ENCODE measurements around the gene CCDC154. TPM values are rescaled to one million over a fixed set of nuclear protein-coding genes. Genes with fewer than 3 reads are reported as not detected.

Gene CCDC154
- total RNA-seq, 2 donors from 2014 or later: 0.63 to 0.81 TPM

DNA sequence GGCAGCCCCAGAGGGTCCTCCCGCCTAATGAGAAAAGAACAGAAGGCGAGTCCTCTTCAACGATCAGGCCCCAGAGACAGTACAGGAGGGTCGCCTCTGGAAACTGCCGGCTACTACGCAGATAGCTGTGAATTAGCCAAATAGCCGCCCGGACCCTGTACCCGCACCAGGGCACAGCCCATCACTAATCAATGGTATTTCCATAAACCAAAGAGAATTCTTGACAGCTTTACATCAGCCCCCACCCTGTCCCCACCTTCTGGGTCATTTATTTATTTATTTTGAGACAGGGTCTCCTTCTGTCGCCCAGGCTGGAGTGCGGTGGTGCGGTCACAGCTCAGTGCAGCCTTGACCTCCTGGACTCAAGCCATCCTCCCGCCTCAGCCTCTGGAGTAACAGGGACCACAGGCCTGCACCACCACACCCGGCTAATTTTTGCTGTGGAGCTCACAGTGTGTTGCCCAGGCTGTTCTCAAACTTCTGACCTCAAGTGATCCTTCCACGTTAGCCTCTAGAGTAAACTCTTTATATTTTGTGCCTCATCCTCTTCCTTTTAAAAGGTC, 31.3 kb upstream of the CCDC154 start:
- Histone ChIP-seq H3K27ac (peak overlapping the region; percentile 88 to 89), H3K4me3 (peak overlapping the region; percentile 96), H3K36me3 (no peaks in the 10 kb centered on the region), H3K4me1 (ENCODE audit: control insufficient read depth in 1 of 2, low read depth in 2 of 2) (peaks cover 12 to 24% of the 10 kb centered on the region in 2 donors), H3K27me3 (replicated peaks; ENCODE audit: insufficient read depth) (no peaks in the 10 kb centered on the region), H3K9me3 (no peaks in the 10 kb centered on the region)
- TF ChIP-seq, protein P1, sequence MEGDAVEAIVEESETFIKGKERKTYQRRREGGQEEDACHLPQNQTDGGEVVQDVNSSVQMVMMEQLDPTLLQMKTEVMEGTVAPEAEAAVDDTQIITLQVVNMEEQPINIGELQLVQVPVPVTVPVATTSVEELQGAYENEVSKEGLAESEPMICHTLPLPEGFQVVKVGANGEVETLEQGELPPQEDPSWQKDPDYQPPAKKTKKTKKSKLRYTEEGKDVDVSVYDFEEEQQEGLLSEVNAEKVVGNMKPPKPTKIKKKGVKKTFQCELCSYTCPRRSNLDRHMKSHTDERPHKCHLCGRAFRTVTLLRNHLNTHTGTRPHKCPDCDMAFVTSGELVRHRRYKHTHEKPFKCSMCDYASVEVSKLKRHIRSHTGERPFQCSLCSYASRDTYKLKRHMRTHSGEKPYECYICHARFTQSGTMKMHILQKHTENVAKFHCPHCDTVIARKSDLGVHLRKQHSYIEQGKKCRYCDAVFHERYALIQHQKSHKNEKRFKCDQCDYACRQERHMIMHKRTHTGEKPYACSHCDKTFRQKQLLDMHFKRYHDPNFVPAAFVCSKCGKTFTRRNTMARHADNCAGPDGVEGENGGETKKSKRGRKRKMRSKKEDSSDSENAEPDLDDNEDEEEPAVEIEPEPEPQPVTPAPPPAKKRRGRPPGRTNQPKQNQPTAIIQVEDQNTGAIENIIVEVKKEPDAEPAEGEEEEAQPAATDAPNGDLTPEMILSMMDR (IDR thresholded peaks at IDR 0.05): no peak
- DNase-seq (ENCODE audit: low spot score): no peak
- no peak for ATAC-seq (ENCODE audit: insufficient number of reproducible peaks, low FRiP score, low read depth)

DNA sequence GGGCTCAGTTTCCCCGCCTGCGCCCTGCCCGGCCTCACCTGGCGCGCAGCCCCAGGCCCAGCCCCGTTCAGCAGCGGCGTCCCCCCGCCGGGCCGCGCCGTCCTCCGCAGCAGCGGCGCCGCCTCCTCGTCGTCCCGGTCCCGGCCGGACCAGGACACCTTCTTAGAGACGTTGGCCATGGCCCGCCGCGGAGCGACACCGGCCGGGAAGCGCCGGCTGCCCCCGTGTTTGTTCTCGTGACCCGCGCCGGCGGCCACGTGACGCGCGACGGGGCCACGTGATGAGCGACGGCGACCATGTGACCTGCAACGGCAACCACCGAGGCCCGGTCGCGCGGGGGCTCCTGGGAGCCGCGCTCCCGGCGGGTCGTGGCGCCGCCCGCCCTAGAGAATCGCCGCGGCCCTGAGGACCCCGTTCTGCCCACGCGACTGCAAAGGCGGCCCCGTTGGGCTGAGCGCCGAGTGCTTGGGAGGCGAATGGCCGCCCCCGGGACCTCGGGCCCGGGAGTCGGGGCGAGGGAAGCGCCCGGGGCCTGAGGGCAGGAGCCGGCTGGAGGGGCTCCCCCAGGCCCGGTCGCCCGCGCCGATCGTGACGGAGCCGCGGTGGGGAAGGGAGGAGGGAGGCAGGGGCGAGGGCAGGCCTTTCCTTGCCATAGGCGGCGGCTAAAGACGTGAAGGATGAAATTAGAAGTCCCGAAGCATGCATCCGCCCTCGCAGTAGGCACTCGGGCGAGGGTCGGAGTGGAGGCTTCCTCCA, 30.6 kb upstream of the CCDC154 start, which contains the start of gene CLCN7:
CLCN7 (minus strand) TSS at position 233 of the 756 bp plus-strand sequence; CDS start at position 179, 54 bp downstream.
- H3K9me3 ChIP-seq: no peaks in the 10 kb centered on the region
- peak within 1 kb of the TSS; percentile 96 for H3K4me3 ChIP-seq
- no peaks in the 10 kb centered on the region for H3K27me3 ChIP-seq (replicated peaks; ENCODE audit: insufficient read depth)
- TF ChIP-seq, protein P1 (IDR thresholded peaks at IDR 0.05): no peak
- peak within 1 kb of the TSS; percentile 88 to 89 for H3K27ac ChIP-seq
- ATAC-seq (ENCODE audit: insufficient number of reproducible peaks, low FRiP score, low read depth): peak; percentile 86
- H3K4me1 ChIP-seq (ENCODE audit: control insufficient read depth in 1 of 2, low read depth in 2 of 2): peaks cover 12 to 24% of the 10 kb centered on the region in 2 donors
- no peaks in the 10 kb centered on the region for H3K36me3 ChIP-seq
- DNase-seq (ENCODE audit: low spot score): peak; percentile 68

DNA sequence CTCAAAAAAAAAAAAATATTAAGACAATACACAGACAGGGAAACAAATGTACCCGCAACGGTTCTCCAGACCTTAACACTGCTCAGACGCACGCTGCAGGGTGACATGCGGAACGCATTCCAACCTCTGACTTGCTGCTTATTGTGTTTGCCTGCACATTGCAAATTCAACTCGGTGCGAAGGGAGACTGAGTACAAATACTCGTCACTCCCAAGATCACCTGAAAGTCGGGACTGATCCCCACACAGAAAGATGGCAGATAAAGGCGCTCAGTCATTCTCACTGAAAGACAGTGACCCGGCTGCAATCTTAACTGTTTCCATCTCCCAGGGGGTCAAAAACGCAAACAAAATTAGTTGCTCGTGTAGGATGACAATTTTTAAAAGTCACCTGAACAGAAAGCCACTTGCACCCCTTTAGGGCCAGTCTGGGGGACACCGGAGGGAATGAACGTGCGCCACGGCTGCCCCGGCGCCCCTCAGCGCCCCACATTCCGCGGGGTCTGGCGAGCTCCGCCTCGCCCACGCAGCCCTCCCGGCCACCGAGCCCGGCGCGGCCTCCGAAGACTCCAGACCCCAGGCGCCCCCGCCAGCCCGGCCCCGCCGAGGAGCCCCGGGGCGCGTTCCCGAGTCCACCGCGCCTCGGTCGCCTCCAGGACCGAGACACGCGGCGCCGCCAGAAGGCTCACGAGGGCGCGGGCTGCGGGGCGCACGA, 29.9 kb upstream of the CCDC154 start:
- no peaks in the 10 kb centered on the region for H3K36me3 ChIP-seq
- H3K27me3 ChIP-seq (replicated peaks; ENCODE audit: insufficient read depth): no peaks in the 10 kb centered on the region
- H3K27ac ChIP-seq: peak overlapping the region; percentile 88 to 89
- peaks cover 12 to 24% of the 10 kb centered on the region in 2 donors for H3K4me1 ChIP-seq (ENCODE audit: control insufficient read depth in 1 of 2, low read depth in 2 of 2)
- TF ChIP-seq, protein P1 (IDR thresholded peaks at IDR 0.05): no peak
- no peak for DNase-seq (ENCODE audit: low spot score)
- no peaks in the 10 kb centered on the region for H3K9me3 ChIP-seq
- H3K4me3 ChIP-seq: peak overlapping the region; percentile 96
- ATAC-seq (ENCODE audit: insufficient number of reproducible peaks, low FRiP score, low read depth): no peak

DNA sequence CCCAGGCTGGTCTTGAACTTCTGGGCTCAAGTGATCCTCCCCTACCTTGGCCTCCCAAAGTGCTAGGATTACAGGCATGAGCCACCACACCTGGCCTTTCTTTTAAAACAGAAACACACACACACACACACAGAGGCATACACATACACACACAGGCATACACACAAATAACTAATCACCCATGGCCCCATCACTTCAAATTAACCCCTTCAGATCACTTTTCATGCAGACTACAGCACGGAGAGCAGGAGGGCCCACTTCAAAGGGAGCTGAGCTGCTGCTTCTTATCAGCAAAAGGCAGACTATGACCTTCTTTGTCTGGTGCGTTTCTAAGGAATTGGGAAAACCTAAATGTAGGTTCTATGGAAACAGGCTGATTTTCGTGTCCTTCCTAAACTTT, 28.6 kb upstream of the CCDC154 start:
- ATAC-seq (ENCODE audit: insufficient number of reproducible peaks, low FRiP score, low read depth) (no peak), DNase-seq (ENCODE audit: low spot score) (no peak)
- H3K4me3 ChIP-seq: no peak overlapping the region
- no peak overlapping the region for H3K27ac ChIP-seq
- H3K36me3 ChIP-seq: no peaks in the 10 kb centered on the region
- H3K27me3 ChIP-seq (replicated peaks; ENCODE audit: insufficient read depth): no peaks in the 10 kb centered on the region
- TF ChIP-seq, protein P1 (IDR thresholded peaks at IDR 0.05): no peak
- no peaks in the 10 kb centered on the region for H3K9me3 ChIP-seq
- peaks cover 12 to 24% of the 10 kb centered on the region in 2 donors for H3K4me1 ChIP-seq (ENCODE audit: control insufficient read depth in 1 of 2, low read depth in 2 of 2)

Data from thoracic aorta (tissue), 2 donors.